ENCODE data around the gene SPINK6. TPM values are rescaled to one million over a fixed set of nuclear protein-coding genes. Genes with fewer than 3 reads are reported as not detected.

Gene SPINK6
- total and polyA plus RNA-seq, 2 of the 4 experiments (the other 2 are of a cell fraction) = not detected

DNA sequence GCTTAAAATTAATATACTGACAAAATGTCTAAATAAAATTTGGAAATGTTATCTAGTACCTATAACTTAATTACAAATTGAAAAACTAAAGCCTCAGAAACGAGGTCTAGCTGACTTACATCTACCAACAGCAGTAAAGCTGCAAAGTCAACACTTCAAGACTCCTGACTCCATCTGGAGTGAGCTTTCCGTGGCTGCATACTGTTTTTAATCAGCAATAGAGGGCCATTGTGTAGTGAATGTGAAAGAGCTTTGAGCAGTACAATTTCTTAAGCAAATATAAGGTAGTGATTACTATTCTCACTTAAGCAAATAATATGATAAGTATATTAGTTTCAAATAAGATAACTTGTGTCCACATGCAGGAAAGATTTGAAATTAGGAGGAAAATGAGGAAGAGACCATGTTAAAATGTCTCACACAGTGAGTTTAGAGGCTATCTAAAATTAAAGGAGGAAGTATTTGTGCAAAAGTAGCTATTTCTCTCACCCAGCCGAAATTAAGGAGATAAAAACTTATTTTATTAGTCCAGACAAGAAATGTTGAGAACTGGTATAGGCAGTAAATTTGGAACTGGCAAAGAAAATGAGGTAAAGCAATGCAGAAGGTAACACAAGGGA lies 6.4 kb downstream of the SPINK6 start:
- no peak overlapping the region for H2AK9ac ChIP-seq (replicated peaks; ENCODE audit: low read depth, low read length, poor library complexity)
- CTCF ChIA-PET = no interaction called here

More for the DNA sequence above, 6.4 kb downstream of the SPINK6 start:
- no peaks in the 10 kb centered on the region for H4K20me1 ChIP-seq (ENCODE audit: insufficient read depth, low read length)
- no peak overlapping the region for H2BK15ac ChIP-seq (ENCODE audit: low read depth, low read length)
- POLR2A ChIA-PET (ENCODE audit: unreplicated experiment) = no interaction called here
- no peak overlapping the region for H2AFZ ChIP-seq (replicated peaks; ENCODE audit: low read length, poor library complexity)
- H3K4me2 ChIP-seq (ENCODE audit: low read depth, low read length) = no peak overlapping the region
- H3K36me3 ChIP-seq (ENCODE audit: control insufficient read depth, insufficient read depth, low read length) = no peaks in the 10 kb centered on the region
- H3K79me1 ChIP-seq (ENCODE audit: low read depth in 1 of 2, low read length in 2 of 2) = no peaks in the 10 kb centered on the region
- no peaks in the 10 kb centered on the region for H3K9me3 ChIP-seq (ENCODE audit: control insufficient read depth, insufficient read depth, low read length)
- TF ChIP-seq, protein P1, sequence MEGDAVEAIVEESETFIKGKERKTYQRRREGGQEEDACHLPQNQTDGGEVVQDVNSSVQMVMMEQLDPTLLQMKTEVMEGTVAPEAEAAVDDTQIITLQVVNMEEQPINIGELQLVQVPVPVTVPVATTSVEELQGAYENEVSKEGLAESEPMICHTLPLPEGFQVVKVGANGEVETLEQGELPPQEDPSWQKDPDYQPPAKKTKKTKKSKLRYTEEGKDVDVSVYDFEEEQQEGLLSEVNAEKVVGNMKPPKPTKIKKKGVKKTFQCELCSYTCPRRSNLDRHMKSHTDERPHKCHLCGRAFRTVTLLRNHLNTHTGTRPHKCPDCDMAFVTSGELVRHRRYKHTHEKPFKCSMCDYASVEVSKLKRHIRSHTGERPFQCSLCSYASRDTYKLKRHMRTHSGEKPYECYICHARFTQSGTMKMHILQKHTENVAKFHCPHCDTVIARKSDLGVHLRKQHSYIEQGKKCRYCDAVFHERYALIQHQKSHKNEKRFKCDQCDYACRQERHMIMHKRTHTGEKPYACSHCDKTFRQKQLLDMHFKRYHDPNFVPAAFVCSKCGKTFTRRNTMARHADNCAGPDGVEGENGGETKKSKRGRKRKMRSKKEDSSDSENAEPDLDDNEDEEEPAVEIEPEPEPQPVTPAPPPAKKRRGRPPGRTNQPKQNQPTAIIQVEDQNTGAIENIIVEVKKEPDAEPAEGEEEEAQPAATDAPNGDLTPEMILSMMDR (conservative IDR thresholded peaks at IDR 0.05; ENCODE audit: low read depth, low read length) = no peak
- TF ChIP-seq MAZ (IDR thresholded peaks at IDR 0.05; ENCODE audit: borderline replicate concordance, low read depth, low read length) (no peak), RAD21 (IDR thresholded peaks at IDR 0.05; ENCODE audit: low read length) (no peak), POLR2A (IDR thresholded peaks at IDR 0.05; ENCODE audit: low read depth, low read length) (no peak), RFX5 (IDR thresholded peaks at IDR 0.05; ENCODE audit: low read depth, low read length) (no peak), BHLHE40 (IDR thresholded peaks at IDR 0.05; ENCODE audit: low read depth, low read length) (no peak), MXI1 (IDR thresholded peaks at IDR 0.05; ENCODE audit: borderline replicate concordance, low read depth, low read length) (no peak), MAFK (IDR thresholded peaks at IDR 0.05; ENCODE audit: low read depth, low read length) (no peak), NFE2L2 (IDR thresholded peaks at IDR 0.05; ENCODE audit: low read depth, low read length) (no peak), CEBPB (IDR thresholded peaks at IDR 0.05; ENCODE audit: low read depth, low read length) (no peak), FOS (IDR thresholded peaks at IDR 0.05; ENCODE audit: low read depth, low read length) (no peak)
- TF ChIP-seq, protein P2, sequence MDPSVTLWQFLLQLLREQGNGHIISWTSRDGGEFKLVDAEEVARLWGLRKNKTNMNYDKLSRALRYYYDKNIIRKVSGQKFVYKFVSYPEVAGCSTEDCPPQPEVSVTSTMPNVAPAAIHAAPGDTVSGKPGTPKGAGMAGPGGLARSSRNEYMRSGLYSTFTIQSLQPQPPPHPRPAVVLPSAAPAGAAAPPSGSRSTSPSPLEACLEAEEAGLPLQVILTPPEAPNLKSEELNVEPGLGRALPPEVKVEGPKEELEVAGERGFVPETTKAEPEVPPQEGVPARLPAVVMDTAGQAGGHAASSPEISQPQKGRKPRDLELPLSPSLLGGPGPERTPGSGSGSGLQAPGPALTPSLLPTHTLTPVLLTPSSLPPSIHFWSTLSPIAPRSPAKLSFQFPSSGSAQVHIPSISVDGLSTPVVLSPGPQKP (IDR thresholded peaks at IDR 0.05; ENCODE audit: borderline replicate concordance, low read depth, low read length) = no peak
- no peak overlapping the region for H3K4ac ChIP-seq (ENCODE audit: low read depth, low read length)
- no peak overlapping the region for H3K18ac ChIP-seq (ENCODE audit: low read depth, low read length)
- no peak overlapping the region for H4K8ac ChIP-seq (ENCODE audit: low read depth in 2 of 2, low read length in 2 of 2)
- in situ Hi-C loops (cut with MboI; ENCODE audit: low sequenced_read_pairs) (no loop called here), intact Hi-C loops (cut with micrococcal nuclease) (no loop called here), dilution Hi-C loops (cut with HindIII; ENCODE audit: low sequenced_read_pairs, unreplicated experiment) (no loop called here)
- H3K27me3 ChIP-seq (ENCODE audit: control insufficient read depth, insufficient read depth, low read length) = no peaks in the 10 kb centered on the region
- H3K9ac ChIP-seq (ENCODE audit: low read depth, low read length) = no peak overlapping the region
- no peak overlapping the region for H3K23ac ChIP-seq (ENCODE audit: low read depth, low read length)
- DNase-seq (no peak), ATAC-seq (ENCODE audit: low read depth) (no peak)
- H3K27ac ChIP-seq (ENCODE audit: insufficient read depth, low read length) = no peak overlapping the region
- H4K5ac ChIP-seq (ENCODE audit: low read depth, low read length) = no peak overlapping the region
- no peak overlapping the region for H3K56ac ChIP-seq (ENCODE audit: extremely low read depth, insufficient read depth, low read length)
- H2BK20ac ChIP-seq (ENCODE audit: low read depth, low read length) = no peak overlapping the region
- no peak overlapping the region for H2BK120ac ChIP-seq (ENCODE audit: low read depth, low read length)
- no peaks in the 10 kb centered on the region for H3K4me1 ChIP-seq (ENCODE audit: control insufficient read depth, insufficient read depth, low read length)
- no peak overlapping the region for H2BK5ac ChIP-seq (ENCODE audit: low read depth, low read length, poor library complexity, severe bottlenecking)
- no TSS peak for BruUV-seq (replicated peaks)
- no peaks in the 10 kb centered on the region for H3K9me1 ChIP-seq (ENCODE audit: insufficient read depth, low read length)
- no peak overlapping the region for H3K4me3 ChIP-seq (ENCODE audit: insufficient read depth, low read depth, low read length)
- no peak overlapping the region for H2AK5ac ChIP-seq (ENCODE audit: low read depth, low read length)
- H3K14ac ChIP-seq (replicated peaks; ENCODE audit: low read depth, low read length) = no peak overlapping the region
- H4K91ac ChIP-seq (ENCODE audit: insufficient read depth, low read depth, low read length) = no peak overlapping the region
- no CpG with 5 or more reads among the region's 3 CpGs for WGBS, 2 experiments (ENCODE audit: extremely low coverage in 2 of 2, insufficient read length in 1 of 2)

All from IMR-90 (cell line).